ENCODE measurements around the gene CCDC154. TPM values are rescaled to one million over a fixed set of nuclear protein-coding genes. Genes with fewer than 3 reads are reported as not detected.

CCDC154 gene
- total RNA-seq, 1 experiment from 2014 or later, result 0.40 TPM

DNA sequence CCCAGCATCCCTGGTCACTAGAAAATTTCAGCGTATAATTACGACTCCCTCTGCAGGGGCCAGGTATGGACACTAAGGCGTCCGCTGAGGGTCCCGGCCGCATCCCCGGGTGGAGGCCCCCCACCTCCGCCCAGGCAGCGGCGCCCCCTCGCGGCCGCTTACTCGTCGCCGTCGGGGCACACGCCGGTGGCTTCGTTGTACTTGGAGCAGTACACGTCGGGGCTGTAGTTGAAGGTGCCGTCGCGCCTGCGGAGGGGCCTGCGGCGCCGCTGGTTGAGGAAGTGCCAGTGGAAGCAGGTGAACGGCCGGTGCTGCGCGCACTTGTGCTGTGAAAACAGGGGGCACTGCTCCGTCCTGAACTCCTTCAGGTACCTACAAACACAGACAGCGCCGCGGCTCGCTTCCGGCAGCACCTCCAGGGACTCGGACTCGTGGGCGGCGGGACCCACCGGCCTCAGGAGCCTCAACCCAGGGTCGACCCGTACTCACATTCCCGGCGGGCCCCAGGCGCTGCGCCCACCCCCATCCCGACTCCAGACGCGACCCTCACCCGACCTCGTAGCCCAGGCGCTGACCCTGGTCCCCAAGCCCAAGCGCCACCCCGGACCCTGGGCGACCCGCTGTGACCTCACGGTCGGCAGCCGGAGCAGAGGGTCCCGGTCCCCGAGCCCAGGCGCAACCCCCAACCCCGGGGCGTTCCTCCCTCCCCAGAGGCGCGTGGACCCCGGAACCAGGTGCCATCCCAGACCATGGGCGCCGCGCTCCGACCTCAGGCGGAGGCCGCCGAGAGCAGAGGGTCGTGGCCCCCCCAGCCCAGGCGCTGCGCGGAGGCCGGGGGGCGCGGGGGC, 30.4 kb downstream of the CCDC154 start:
- in situ Hi-C loops (cut with HindIII; ENCODE audit: low pct_unique_long_range_greater_than_20kb, low sequenced_read_pairs), result no loop called here
- DNase-seq (ENCODE audit: low read depth, low spot score), result peak; percentile 54

GRCh38 chr16:1412847-1413246, 31.5 kb downstream of the CCDC154 start:
- in situ Hi-C loops (cut with HindIII; ENCODE audit: low pct_unique_long_range_greater_than_20kb, low sequenced_read_pairs), result no loop called here
- DNase-seq (ENCODE audit: low read depth, low spot score), result no peak

GRCh38 chr16:1408171-1408837, 36.1 kb downstream of the CCDC154 start:
- peak; percentile 85 for DNase-seq (ENCODE audit: low read depth, low spot score)
- in situ Hi-C loops (cut with HindIII; ENCODE audit: low pct_unique_long_range_greater_than_20kb, low sequenced_read_pairs), result no loop called here

DNA sequence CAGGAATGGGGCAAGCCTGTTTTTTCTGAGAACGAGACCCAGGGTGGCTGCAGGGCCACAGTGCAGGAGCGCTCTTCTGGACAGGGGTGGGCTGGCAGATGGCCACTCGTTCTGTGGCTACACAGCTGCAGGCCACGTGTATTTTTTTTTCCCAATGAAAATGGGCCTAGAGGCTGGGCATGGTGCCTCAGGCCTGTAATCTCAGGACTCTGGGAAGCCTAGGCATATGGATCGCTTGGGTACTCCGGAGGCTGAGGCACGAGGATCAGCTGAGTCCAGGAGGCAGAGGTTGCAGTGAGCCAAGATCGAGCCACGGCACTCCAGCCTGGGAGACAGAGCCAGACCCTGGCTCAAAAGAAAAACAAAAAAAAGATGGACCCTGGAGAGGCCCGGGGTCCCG, 36.6 kb downstream of the CCDC154 start:
- in situ Hi-C loops (cut with HindIII; ENCODE audit: low pct_unique_long_range_greater_than_20kb, low sequenced_read_pairs), result no loop called here
- no peak for DNase-seq (ENCODE audit: low read depth, low spot score)

DNA sequence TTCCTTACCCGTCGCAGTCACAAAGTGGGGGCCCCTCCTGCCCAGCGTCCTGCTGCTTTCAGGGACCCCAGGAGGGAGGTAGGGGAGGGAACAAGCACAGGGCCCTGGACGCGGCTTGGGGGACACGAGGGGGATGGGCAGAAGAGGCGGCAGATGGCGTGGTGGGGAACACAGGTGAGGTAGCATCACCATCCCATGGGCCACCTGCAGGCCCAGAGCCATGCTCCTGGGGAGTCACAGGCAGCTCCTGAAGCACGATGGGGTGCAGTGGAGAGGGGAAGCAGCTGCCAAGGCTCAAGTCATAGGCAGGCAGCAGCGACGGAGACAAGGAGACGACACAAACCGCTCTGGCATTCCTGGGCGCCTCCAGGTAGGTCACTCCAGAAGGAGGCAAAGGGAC, 40.6 kb downstream of the CCDC154 start:
- in situ Hi-C loops (cut with HindIII; ENCODE audit: low pct_unique_long_range_greater_than_20kb, low sequenced_read_pairs), result no loop called here
- no peak for DNase-seq (ENCODE audit: low read depth, low spot score)

GRCh38 chr16:1403036-1403435, 41.3 kb downstream of the CCDC154 start:
- in situ Hi-C loops (cut with HindIII; ENCODE audit: low pct_unique_long_range_greater_than_20kb, low sequenced_read_pairs), result no loop called here

DNA sequence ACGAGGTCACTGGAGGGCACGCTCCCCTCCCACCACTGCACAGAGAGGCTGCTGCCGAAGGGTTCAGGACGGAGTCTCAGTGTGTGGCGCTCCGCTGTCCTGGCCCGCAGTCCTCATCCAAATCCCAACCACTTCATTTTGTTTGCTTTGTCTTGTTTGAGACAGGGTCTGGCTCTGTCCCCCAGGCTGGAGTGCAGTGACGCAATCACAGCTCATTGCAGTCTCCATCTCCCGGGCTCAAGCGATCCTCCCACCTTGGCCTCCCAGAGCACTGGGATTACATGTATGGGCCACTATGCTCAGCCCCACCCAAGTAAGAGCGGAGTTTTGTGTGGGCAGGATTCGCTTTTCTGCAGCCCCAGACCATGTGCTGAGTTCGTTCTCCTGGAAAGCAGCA, 42.6 kb downstream of the CCDC154 start:
- in situ Hi-C loops (cut with HindIII; ENCODE audit: low pct_unique_long_range_greater_than_20kb, low sequenced_read_pairs), result no loop called here
- DNase-seq (ENCODE audit: low read depth, low spot score), result no peak

More at GRCh38 chr16:1403036-1403435, 41.3 kb downstream of the CCDC154 start:
- DNase-seq (ENCODE audit: low read depth, low spot score), result no peak

- in situ Hi-C loops (cut with HindIII; ENCODE audit: low pct_unique_long_range_greater_than_20kb, low sequenced_read_pairs), result no loop called here
- no peak for DNase-seq (ENCODE audit: low read depth, low spot score)
These were observed 43.1 kb downstream of the CCDC154 start for GRCh38 chr16:1401061-1401757.

DNA sequence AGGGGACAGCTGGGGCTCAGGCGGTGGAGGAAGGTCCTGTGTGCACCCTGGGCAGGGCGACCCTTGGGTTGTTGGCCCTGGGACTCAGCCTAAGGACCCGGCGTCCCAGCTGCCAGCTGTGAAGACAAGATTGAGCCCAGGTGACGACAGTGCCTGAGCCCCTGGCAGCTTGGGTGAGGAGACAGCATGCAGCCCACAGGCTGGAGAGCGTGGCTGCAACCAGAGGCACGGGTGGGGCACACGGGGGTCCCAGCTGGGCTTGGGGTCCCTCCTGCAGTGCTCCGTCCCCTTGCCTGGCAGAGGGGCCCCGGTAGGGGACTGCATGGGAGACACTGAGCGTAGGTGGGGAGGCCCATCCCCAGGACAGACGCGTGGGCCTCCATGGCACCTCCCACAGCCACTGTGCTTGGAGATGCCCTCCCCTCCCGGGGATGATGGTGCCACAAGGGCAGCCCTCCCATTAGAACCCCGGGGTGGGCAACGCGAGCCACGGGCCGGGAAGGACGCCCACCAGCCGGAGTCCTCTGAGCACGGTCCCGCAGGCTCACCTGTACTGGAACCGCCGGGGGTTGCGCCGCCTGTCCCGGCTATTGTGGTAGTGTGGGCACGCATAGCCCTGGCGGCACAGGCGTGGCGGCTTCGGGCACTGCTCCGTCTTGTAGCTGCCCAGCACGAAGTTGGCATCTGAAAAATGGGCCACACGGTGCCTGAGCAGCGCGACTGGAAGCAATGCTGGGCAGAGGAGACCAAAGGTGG, 45.4 kb downstream of the CCDC154 start:
- DNase-seq (ENCODE audit: low read depth, low spot score), result no peak
- in situ Hi-C loops (cut with HindIII; ENCODE audit: low pct_unique_long_range_greater_than_20kb, low sequenced_read_pairs), result no loop called here

GRCh38 chr16:1398351-1398750, 46.0 kb downstream of the CCDC154 start:
- in situ Hi-C loops (cut with HindIII; ENCODE audit: low pct_unique_long_range_greater_than_20kb, low sequenced_read_pairs), result no loop called here
- DNase-seq (ENCODE audit: low read depth, low spot score), result no peak

- in situ Hi-C loops (cut with HindIII; ENCODE audit: low pct_unique_long_range_greater_than_20kb, low sequenced_read_pairs), result no loop called here
- DNase-seq (ENCODE audit: low read depth, low spot score), result no peak
These were observed 46.6 kb downstream of the CCDC154 start for GRCh38 chr16:1397779-1398178.

DNA sequence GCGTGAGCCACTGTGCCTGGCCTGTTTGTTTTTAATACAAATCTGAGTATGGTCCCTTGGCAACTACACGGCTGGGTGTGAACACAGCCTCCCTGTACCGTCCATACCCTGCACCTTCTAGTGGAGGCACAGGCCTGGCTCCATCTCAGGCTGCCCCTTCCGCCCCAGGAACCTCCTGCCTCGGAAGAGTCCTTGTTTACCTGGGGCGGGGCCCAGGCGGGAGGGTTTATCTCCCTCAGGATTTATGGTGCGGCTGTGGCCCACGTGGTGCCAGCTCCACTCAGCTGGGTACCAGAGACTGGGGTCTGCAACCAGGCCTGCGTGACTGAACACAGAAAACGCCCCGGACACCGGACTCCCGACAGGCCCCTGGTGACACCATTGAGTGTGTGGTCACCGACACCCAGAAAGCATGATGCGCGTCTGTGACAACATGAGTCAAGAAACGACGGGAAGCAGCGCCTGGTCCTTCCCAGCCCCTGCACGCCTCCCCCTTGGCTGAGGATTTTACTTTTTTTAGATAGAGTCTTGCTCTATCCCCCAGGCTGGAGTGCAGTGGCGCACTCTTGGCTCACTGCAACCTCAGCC, 48.8 kb downstream of the CCDC154 start:
- in situ Hi-C loops (cut with HindIII; ENCODE audit: low pct_unique_long_range_greater_than_20kb, low sequenced_read_pairs), result no loop called here
- no peak for DNase-seq (ENCODE audit: low read depth, low spot score)

GRCh38 chr16:1394367-1394951, 49.9 kb downstream of the CCDC154 start:
- in situ Hi-C loops (cut with HindIII; ENCODE audit: low pct_unique_long_range_greater_than_20kb, low sequenced_read_pairs), result no loop called here
- no peak for DNase-seq (ENCODE audit: low read depth, low spot score)

- in situ Hi-C loops (cut with HindIII; ENCODE audit: low pct_unique_long_range_greater_than_20kb, low sequenced_read_pairs), result no loop called here
- DNase-seq (ENCODE audit: low read depth, low spot score), result no peak
These were observed 50.7 kb downstream of the CCDC154 start for GRCh38 chr16:1393613-1394176.

DNA sequence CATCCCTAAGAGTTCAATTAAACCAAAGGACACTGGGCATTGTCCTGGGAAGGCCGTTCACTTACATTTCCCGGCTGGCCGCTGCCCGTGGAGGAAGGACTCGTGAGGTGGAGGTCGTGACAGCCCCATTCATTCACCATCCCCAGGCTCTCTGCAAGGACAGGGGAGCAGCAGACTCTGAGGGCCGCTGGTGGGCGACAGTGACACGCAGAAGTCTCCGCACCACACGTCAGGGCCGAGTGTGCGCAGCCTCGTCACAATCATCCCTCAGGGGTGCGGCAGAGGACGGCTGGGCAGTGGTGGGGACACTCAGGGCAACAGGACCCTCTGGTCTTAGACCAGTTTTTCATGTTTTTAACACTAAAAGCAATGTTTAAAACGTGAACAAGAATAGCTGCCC, 51.5 kb downstream of the CCDC154 start:
- in situ Hi-C loops (cut with HindIII; ENCODE audit: low pct_unique_long_range_greater_than_20kb, low sequenced_read_pairs), result no loop called here
- no peak for DNase-seq (ENCODE audit: low read depth, low spot score)

DNA sequence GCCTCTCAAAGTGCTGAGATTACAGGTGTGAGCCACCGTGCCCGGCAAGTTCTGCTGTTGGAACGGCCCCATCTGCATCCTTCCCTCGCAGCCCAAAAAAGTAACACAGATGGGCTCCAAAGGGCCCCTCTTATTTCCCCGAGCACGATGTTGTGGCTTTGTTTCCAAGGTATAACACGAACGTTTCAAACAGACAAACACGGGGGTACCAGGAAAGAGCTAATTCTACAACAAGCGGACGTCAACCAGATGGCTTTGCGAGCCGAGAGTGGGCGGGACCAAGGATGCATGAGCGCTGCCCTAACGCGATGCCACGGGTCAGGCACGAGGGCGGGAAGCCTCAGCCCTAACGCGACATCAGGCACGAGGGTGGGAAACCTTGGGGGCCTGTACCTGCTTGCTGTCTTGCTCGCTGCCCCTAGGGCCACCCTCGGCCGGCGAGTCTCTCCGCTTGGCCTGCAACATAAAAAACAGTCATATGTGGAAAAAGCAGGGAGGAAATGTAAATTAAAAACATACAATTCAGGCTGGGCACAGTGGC, 54.0 kb downstream of the CCDC154 start:
- in situ Hi-C loops (cut with HindIII; ENCODE audit: low pct_unique_long_range_greater_than_20kb, low sequenced_read_pairs), result no loop called here

GRCh38 chr16:1389762-1390161, 54.6 kb downstream of the CCDC154 start:
- no peak for DNase-seq (ENCODE audit: low read depth, low spot score)
- in situ Hi-C loops (cut with HindIII; ENCODE audit: low pct_unique_long_range_greater_than_20kb, low sequenced_read_pairs), result no loop called here

More for the DNA sequence above, 54.0 kb downstream of the CCDC154 start:
- no peak for DNase-seq (ENCODE audit: low read depth, low spot score)

All from SK-MEL-5 (cell line).